HG03565 (cell line): ENCODE measurements around the gene PCDHGA3.
"Not testable (repeated sequence)": the region's sequence is repeated elsewhere in the genome, so short reads cannot be mapped to it uniquely, and the experiment has no call there.

Source experiments
- ATAC-seq: cut with Tn5 transposase; IDR thresholded peaks from one replicate; pipeline ENCODE4 v1.9.1; 2021; ENCODE audit warnings: mild to moderate bottlenecking, moderate library complexity; ENCODE audit not compliant: unreplicated experiment

The PCDHGA3 gene

GRCh38 chr5:141375444-141376155 is 32.0 kb downstream of the PCDHGA3 start:
- ATAC-seq, result not testable (repeated sequence)

DNA sequence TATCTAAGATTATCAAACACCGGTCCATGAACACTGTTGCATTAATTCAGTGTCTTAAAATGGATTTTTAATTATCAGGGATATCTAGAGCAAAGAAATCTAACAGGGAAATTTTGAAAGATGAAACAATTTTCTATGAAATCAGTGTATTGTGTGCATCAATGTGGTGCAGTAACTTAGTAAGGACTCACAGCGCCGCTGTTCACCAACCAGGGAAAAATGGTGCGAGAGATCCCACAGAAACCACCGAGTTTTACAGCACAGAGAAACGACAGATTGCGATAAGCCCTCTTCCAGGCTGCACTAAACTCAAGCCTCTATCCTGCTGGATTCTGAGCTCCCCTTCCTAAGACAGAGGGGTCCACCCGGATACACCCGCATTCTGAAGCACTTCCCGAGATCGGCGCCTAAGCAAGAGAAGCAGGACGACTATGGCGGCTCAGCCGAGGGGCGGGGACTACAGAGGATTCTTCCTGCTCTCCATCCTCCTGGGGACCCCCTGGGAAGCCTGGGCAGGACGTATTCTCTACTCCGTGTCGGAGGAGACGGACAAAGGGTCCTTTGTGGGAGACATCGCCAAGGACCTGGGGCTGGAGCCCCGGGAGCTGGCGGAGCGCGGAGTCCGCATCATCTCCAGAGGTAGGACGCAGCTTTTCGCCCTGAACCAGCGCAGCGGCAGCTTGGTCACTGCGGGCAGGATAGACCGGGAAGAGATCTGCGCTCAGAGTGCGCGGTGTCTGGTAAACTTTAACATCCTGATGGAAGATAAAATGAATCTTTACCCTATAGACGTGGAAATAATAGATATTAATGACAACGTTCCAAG is 39.1 kb downstream of the PCDHGA3 start, which contains the start of gene PCDHGA7:
Gene PCDHGA7, plus strand, starts transcription at position 274 of the 826 bp plus-strand sequence. Its CDS starts 158 bp downstream, at position 432.
- ATAC-seq, result no peak

DNA sequence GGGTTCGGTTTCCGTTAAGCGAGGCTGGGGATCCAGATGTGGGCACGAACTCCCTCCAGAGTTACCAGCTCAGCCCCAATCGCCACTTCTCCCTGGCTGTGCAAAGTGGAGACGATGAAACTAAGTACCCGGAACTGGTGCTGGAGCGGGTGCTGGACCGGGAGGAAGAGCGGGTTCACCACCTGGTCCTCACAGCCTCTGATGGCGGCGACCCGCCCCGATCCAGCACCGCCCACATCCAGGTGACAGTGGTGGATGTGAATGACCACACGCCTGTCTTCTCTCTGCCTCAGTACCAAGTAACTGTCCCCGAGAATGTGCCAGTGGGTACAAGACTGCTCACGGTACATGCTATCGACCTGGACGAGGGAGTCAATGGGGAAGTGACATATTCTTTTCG is 39.7 kb downstream of the PCDHGA3 start:
- no peak for ATAC-seq

DNA sequence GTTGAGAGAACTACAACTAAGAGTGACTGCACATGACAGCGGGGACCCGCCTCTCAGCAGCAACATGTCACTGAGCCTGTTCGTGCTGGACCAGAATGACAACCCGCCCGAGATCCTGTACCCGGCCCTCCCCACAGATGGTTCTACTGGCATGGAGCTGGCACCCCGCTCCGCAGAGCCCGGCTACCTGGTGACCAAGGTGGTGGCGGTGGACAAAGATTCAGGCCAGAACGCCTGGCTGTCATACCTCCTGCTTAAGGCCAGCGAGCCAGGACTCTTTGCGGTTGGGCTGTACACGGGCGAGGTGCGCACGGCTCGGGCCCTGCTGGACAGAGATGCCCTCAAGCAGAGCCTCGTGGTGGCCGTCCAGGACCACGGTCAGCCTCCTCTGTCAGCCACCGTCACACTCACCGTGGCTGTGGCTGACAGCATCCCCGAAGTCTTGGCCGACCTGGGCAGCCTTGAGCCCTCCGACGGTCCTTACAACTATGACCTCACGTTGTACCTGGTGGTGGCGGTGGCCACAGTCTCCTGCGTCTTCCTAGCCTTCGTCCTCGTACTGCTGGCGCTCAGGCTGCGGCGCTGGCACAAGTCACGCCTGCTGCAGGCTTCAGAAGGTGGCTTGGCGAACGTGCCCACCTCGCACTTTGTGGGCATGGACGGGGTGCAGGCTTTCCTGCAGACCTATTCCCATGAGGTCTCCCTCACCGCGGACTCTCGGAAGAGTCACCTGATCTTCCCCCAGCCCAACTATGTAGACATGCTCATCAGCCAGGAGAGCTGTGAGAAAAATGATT is 41.0 kb downstream of the PCDHGA3 start:
- ATAC-seq, result no peak

GRCh38 chr5:141387557-141388311 is 44.1 kb downstream of the PCDHGA3 start, which contains the start of gene PCDHGB4:
TSS of gene PCDHGB4 (plus strand) at chr5:141387698. CDS start at chr5:141387885, 187 bp downstream.
- not testable (repeated sequence) for ATAC-seq

DNA sequence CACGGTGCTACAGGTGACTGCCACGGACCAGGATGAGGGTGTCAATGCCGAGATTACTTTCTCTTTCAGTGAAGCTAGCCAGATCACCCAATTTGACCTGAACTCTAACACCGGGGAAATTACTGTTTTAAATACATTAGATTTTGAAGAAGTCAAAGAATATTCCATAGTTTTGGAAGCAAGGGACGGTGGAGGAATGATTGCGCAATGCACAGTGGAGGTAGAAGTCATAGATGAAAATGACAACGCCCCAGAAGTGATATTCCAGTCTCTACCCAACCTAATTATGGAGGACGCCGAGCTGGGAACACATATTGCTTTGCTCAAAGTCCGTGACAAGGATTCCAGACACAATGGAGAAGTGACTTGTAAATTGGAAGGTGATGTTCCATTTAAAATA is 45.0 kb downstream of the PCDHGA3 start:
- no peak for ATAC-seq

GRCh38 chr5:141389153-141390042 is 45.8 kb downstream of the PCDHGA3 start:
- ATAC-seq, result no peak

DNA sequence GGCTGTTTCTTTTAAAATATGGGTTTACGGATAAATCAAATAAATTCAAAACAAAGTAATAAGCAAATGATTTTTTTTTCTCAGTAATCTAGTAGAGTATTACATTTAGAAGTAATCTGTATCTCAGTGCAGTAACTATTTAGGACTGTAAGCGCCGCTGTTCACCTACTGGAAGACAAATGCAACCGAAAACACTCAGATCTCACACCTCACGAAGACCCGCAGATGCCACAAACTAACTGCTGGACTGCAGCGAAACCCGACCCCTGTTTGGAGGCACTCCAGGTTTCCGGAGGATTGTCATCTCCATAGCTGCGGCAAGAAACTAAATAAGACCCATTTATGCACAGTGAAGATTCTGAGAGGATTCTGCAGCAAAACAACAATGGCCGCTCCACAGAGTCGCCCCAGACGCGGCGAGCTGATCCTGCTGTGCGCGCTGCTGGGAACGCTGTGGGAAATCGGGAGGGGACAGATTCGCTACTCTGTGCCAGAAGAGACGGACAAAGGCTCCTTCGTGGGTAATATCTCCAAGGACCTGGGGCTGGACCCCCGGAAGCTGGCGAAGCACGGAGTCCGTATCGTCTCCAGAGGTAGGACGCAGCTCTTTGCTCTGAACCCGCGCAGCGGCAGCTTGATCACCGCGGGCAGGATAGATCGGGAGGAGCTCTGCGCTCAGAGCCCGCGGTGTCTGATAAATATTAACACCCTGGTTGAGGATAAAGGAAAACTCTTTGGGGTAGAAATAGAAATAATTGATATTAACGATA is 49.0 kb downstream of the PCDHGA3 start, which contains the start of gene PCDHGA8:
Gene PCDHGA8, plus strand, starts transcription at position 205 of the 770 bp plus-strand sequence. Its CDS starts 181 bp downstream, at position 386.
- no peak for ATAC-seq

- no peak for ATAC-seq
These were observed 49.6 kb downstream of the PCDHGA3 start for GRCh38 chr5:141393267-141393666.

- not testable (repeated sequence) for ATAC-seq
These were observed 51.0 kb downstream of the PCDHGA3 start for GRCh38 chr5:141394401-141395187.
